ENCODE measurements around the gene RBM14.
"Not testable (repeated sequence)": the region's sequence is repeated elsewhere in the genome, so short reads cannot be mapped to it uniquely, and the experiment has no call there.

RBM14 gene
- 92.6 to 224 (median 129) reads per million in 9 experiments for total RNA-seq

GRCh38 chr11:66616379-66617154 lies at the start of gene RBM14:
TSS of gene RBM14 (plus strand) at chr11:66616630. CDS start at chr11:66616721, 91 bp downstream.
- Mint-ChIP-seq H3K4me3 (peak within 1 kb of the TSS; percentile 97 to 99), H3K27me3 (no peaks in the 10 kb centered on the region), H3K27ac (peak within 1 kb of the TSS; percentile 98 to 100), H3K9me3 (no peaks in the 10 kb centered on the region), H3K36me3 (ENCODE audit: insufficient read depth) (peaks cover 52% of the 10 kb centered on the region), H3K4me1 (ENCODE audit: low read depth in 2 of 2) (peaks cover 46 to 57% of the 10 kb centered on the region in 2 donors)
- DNase-seq: peak; percentile 96 to 98 (median 97)
- ATAC-seq (replicated peaks): peak; percentile 80

GRCh38 chr11:66567787-66568123 lies 48.7 kb upstream of the RBM14 start:
- H3K4me1 Mint-ChIP-seq (ENCODE audit: low read depth in 2 of 2): peaks cover 0 to 13% of the 10 kb centered on the region in 2 donors
- DNase-seq (no peak), ATAC-seq (replicated peaks) (no peak)
- no peaks in the 10 kb centered on the region for H3K9me3 Mint-ChIP-seq
- peaks cover 14 to 21% of the 10 kb centered on the region in 2 donors for H3K27me3 Mint-ChIP-seq
- peak overlapping the region; percentile 75 to 81 for H3K4me3 Mint-ChIP-seq
- H3K36me3 Mint-ChIP-seq (ENCODE audit: insufficient read depth): no peaks in the 10 kb centered on the region
- H3K27ac Mint-ChIP-seq: no peak overlapping the region

- H3K9me3 Mint-ChIP-seq: no peaks in the 10 kb centered on the region
- ATAC-seq (replicated peaks): peak; percentile 95
- peaks cover 14 to 21% of the 10 kb centered on the region in 2 donors for H3K27me3 Mint-ChIP-seq
- H3K4me3 Mint-ChIP-seq: peak within 1 kb of the TSS; percentile 75 to 81
- H3K36me3 Mint-ChIP-seq (ENCODE audit: insufficient read depth): no peaks in the 10 kb centered on the region
- no peak within 1 kb of the TSS for H3K27ac Mint-ChIP-seq
- DNase-seq: peak; percentile 38 to 55 (median 54)
- H3K4me1 Mint-ChIP-seq (ENCODE audit: low read depth in 2 of 2): peaks cover 0 to 13% of the 10 kb centered on the region in 2 donors
Observed at GRCh38 chr11:66568124-66568916, 48.1 kb upstream of the RBM14 start, which contains the start of gene CTSF. TSS of gene CTSF (minus strand) at chr11:66568606. CDS start at chr11:66568486, 120 bp downstream.

- peaks cover 0 to 13% of the 10 kb centered on the region in 2 donors for H3K4me1 Mint-ChIP-seq (ENCODE audit: low read depth in 2 of 2)
- peak overlapping the region in 1 of 2 donors; percentile 81 for H3K4me3 Mint-ChIP-seq
- no peaks in the 10 kb centered on the region for H3K36me3 Mint-ChIP-seq (ENCODE audit: insufficient read depth)
- peaks cover 20 to 29% of the 10 kb centered on the region in 2 donors for H3K27me3 Mint-ChIP-seq
- H3K9me3 Mint-ChIP-seq: no peaks in the 10 kb centered on the region
- ATAC-seq (replicated peaks) (no peak), DNase-seq (no peak)
- H3K27ac Mint-ChIP-seq: no peak overlapping the region
Observed at GRCh38 chr11:66569076-66569475, 47.4 kb upstream of the RBM14 start.

GRCh38 chr11:66570079-66570849 lies 46.2 kb upstream of the RBM14 start:
- no peak overlapping the region for H3K4me3 Mint-ChIP-seq
- H3K27ac Mint-ChIP-seq: no peak overlapping the region
- peaks cover 0 to 13% of the 10 kb centered on the region in 2 donors for H3K4me1 Mint-ChIP-seq (ENCODE audit: low read depth in 2 of 2)
- no peaks in the 10 kb centered on the region for H3K9me3 Mint-ChIP-seq
- H3K27me3 Mint-ChIP-seq: peaks cover 32 to 41% of the 10 kb centered on the region in 2 donors
- no peak for ATAC-seq (replicated peaks)
- no peak for DNase-seq
- H3K36me3 Mint-ChIP-seq (ENCODE audit: insufficient read depth): no peaks in the 10 kb centered on the region

GRCh38 chr11:66570850-66571180 lies 45.6 kb upstream of the RBM14 start:
- H3K9me3 Mint-ChIP-seq: no peaks in the 10 kb centered on the region
- DNase-seq: no peak
- no peaks in the 10 kb centered on the region for H3K36me3 Mint-ChIP-seq (ENCODE audit: insufficient read depth)
- peaks cover 37 to 46% of the 10 kb centered on the region in 2 donors for H3K27me3 Mint-ChIP-seq
- peaks cover 0 to 13% of the 10 kb centered on the region in 2 donors for H3K4me1 Mint-ChIP-seq (ENCODE audit: low read depth in 2 of 2)
- no peak overlapping the region for H3K4me3 Mint-ChIP-seq
- no peak overlapping the region for H3K27ac Mint-ChIP-seq
- ATAC-seq (replicated peaks): no peak

- H3K4me1 Mint-ChIP-seq (ENCODE audit: low read depth in 2 of 2): peaks cover 5 to 6% of the 10 kb centered on the region in 2 donors
- H3K27me3 Mint-ChIP-seq: peaks cover 26 to 28% of the 10 kb centered on the region in 2 donors
- H3K9me3 Mint-ChIP-seq: peaks cover 0 to 7% of the 10 kb centered on the region in 2 donors
- H3K4me3 Mint-ChIP-seq: no peak overlapping the region
- DNase-seq: peak; percentile 70 to 76 (median 72)
- no peaks in the 10 kb centered on the region for H3K36me3 Mint-ChIP-seq (ENCODE audit: insufficient read depth)
- H3K27ac Mint-ChIP-seq: peak overlapping the region in 1 of 2 donors; percentile 20
- ATAC-seq (replicated peaks): peak; percentile 83
Observed at GRCh38 chr11:66579017-66579606, 37.3 kb upstream of the RBM14 start.

GRCh38 chr11:66580803-66581202 lies 35.6 kb upstream of the RBM14 start:
- H3K4me1 Mint-ChIP-seq (ENCODE audit: low read depth in 2 of 2): peaks cover 5 to 6% of the 10 kb centered on the region in 2 donors
- DNase-seq: no peak
- peaks cover 0 to 7% of the 10 kb centered on the region in 2 donors for H3K9me3 Mint-ChIP-seq
- peaks cover 9 to 11% of the 10 kb centered on the region in 2 donors for H3K27me3 Mint-ChIP-seq
- ATAC-seq (replicated peaks): no peak
- H3K36me3 Mint-ChIP-seq (ENCODE audit: insufficient read depth): no peaks in the 10 kb centered on the region
- no peak overlapping the region for H3K4me3 Mint-ChIP-seq
- no peak overlapping the region for H3K27ac Mint-ChIP-seq

- ATAC-seq (replicated peaks) (no peak), DNase-seq (no peak)
- no peak overlapping the region for H3K4me3 Mint-ChIP-seq
- H3K27me3 Mint-ChIP-seq: peaks cover 6% of the 10 kb centered on the region in 2 donors
- no peaks in the 10 kb centered on the region for H3K36me3 Mint-ChIP-seq (ENCODE audit: insufficient read depth)
- peaks cover 0 to 7% of the 10 kb centered on the region in 2 donors for H3K9me3 Mint-ChIP-seq
- H3K4me1 Mint-ChIP-seq (ENCODE audit: low read depth in 2 of 2): peaks cover 5 to 6% of the 10 kb centered on the region in 2 donors
- H3K27ac Mint-ChIP-seq: no peak overlapping the region
Observed at GRCh38 chr11:66581261-66581660, 35.2 kb upstream of the RBM14 start.

GRCh38 chr11:66582565-66583147 lies 33.8 kb upstream of the RBM14 start:
- not testable (repeated sequence) for DNase-seq; H3K9me3 Mint-ChIP-seq; H3K36me3 Mint-ChIP-seq (ENCODE audit: insufficient read depth); ATAC-seq (replicated peaks); H3K4me1 Mint-ChIP-seq (ENCODE audit: low read depth in 2 of 2); H3K27me3 Mint-ChIP-seq; H3K27ac Mint-ChIP-seq; H3K4me3 Mint-ChIP-seq

- H3K36me3 Mint-ChIP-seq (ENCODE audit: insufficient read depth); H3K4me3 Mint-ChIP-seq; H3K27ac Mint-ChIP-seq; DNase-seq; ATAC-seq (replicated peaks); H3K4me1 Mint-ChIP-seq (ENCODE audit: low read depth in 2 of 2); H3K27me3 Mint-ChIP-seq; H3K9me3 Mint-ChIP-seq: not testable (repeated sequence)
Observed at GRCh38 chr11:66585447-66585846, 31.0 kb upstream of the RBM14 start.

- Mint-ChIP-seq H3K27me3 (no peaks in the 10 kb centered on the region), H3K9me3 (peaks cover 0 to 7% of the 10 kb centered on the region in 2 donors), H3K36me3 (ENCODE audit: insufficient read depth) (no peaks in the 10 kb centered on the region), H3K4me1 (ENCODE audit: low read depth in 2 of 2) (no peaks in the 10 kb centered on the region), H3K4me3 (no peak overlapping the region), H3K27ac (no peak overlapping the region)
- ATAC-seq (replicated peaks): no peak
- no peak for DNase-seq
Observed at GRCh38 chr11:66586136-66586535, 30.3 kb upstream of the RBM14 start.
